Adrenal gland (tissue), 5 donors: ENCODE results near the gene SIRT3.

Source experiments
- POLR2A ChIP-seq, 2 donors: fragments of 450-650 bp; IDR thresholded peaks; one replicate each; pipeline ENCODE4 v1.6.1; 2017; ENCODE audit warnings: antibody characterized with exemption in 2 of 2, mild to moderate bottlenecking in 2 of 2, moderate library complexity in 1 of 2
- TF ChIP-seq, protein P1 (sequence below), 6 experiments: fragments of 450-650 bp in 4 of 6; fragments of 200-600 bp in 2 of 6; sonication (generic) in 1 of 6; IDR thresholded peaks; 1 replicate in 5 of 6; 2 replicates in 1 of 6; pipeline versions ENCODE4 v1.5.1 to v1.8.0; 2016 to 2021; ENCODE audit warnings: antibody characterized with exemption in 6 of 6, mild to moderate bottlenecking in 2 of 6, moderate library complexity in 1 of 6
- donor health status: DM: no; HTN: no; CAD: no.

DNA sequence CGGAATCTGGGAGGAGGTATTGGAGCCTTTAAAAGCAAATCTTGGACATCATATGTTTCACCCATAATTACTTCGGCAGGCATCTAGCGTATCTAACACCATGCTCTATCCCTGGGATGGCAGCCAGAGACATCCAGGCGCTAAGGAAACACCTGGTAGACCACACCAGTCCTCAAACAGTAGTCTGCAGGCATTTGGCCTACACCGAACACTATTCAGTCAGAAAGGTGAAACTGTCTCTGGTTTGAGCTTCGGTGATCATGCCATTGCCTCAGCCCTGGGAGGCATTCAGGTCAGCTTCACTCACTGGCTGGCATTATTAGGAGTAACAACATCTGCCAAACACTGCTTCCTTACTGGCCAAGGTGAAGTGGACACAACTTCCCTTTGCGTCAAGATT lies 11.7 kb downstream of the SIRT3 start:
- TF ChIP-seq, protein P1, sequence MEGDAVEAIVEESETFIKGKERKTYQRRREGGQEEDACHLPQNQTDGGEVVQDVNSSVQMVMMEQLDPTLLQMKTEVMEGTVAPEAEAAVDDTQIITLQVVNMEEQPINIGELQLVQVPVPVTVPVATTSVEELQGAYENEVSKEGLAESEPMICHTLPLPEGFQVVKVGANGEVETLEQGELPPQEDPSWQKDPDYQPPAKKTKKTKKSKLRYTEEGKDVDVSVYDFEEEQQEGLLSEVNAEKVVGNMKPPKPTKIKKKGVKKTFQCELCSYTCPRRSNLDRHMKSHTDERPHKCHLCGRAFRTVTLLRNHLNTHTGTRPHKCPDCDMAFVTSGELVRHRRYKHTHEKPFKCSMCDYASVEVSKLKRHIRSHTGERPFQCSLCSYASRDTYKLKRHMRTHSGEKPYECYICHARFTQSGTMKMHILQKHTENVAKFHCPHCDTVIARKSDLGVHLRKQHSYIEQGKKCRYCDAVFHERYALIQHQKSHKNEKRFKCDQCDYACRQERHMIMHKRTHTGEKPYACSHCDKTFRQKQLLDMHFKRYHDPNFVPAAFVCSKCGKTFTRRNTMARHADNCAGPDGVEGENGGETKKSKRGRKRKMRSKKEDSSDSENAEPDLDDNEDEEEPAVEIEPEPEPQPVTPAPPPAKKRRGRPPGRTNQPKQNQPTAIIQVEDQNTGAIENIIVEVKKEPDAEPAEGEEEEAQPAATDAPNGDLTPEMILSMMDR (IDR thresholded peaks at IDR 0.05) = no peak
- TF ChIP-seq POLR2A (IDR thresholded peaks at IDR 0.05) = no peak
